Neural progenitor cell (in vitro differentiated cells): ENCODE data around the gene SOSTDC1. TPM values are rescaled to one million over a fixed set of nuclear protein-coding genes. Genes with fewer than 3 reads are reported as not detected.
"Not testable (repeated sequence)": the region's sequence is repeated elsewhere in the genome, so short reads cannot be mapped to it uniquely, and the experiment has no call there.

Source experiments
- DNase-seq: peaks from one replicate; pipeline ENCODE4 v3.0.0-alpha.2; 2016; ENCODE audit warnings: low spot score
- H2AFZ ChIP-seq: fragments of 200-600 bp; sonication (generic); replicated peaks from 2 replicates; pipeline ENCODE4 v1.6.1; 2016; ENCODE audit warnings: antibody characterized with exemption
- H3F3A ChIP-seq: fragments of 200-600 bp; sonication (generic); 2 replicates; pipeline ENCODE4 v1.6.1; 2016; ENCODE audit warnings: antibody characterized with exemption, low read depth
- H3K27ac ChIP-seq: fragments of 200-600 bp; sonication (generic); 2 replicates; pipeline ENCODE4 v1.5.1; 2016; ENCODE audit warnings: mild to moderate bottlenecking
- H3K27me3 ChIP-seq: fragments of 200-600 bp; sonication (generic); 2 replicates; pipeline ENCODE4 v1.6.1; 2016; ENCODE audit warnings: mild to moderate bottlenecking, moderate library complexity
- H3K36me3 ChIP-seq: fragments of 200-600 bp; sonication (generic); 2 replicates; pipeline ENCODE4 v1.5.1; 2016
- H3K4me1 ChIP-seq: fragments of 200-600 bp; sonication (generic); 2 replicates; pipeline ENCODE4 v1.6.1; 2016; ENCODE audit warnings: mixed run types
- H3K4me2 ChIP-seq: fragments of 200-600 bp; sonication (generic); 2 replicates; pipeline ENCODE4 v1.6.1; 2016
- H3K4me3 ChIP-seq: fragments of 200-600 bp; sonication (generic); 2 replicates; pipeline ENCODE4 v1.5.1; 2016
- H3K79me2 ChIP-seq: fragments of 200-600 bp; sonication (generic); 2 replicates; pipeline ENCODE4 v1.6.1; 2016; ENCODE audit warnings: low read depth
- H3K9ac ChIP-seq: fragments of 200-600 bp; sonication (generic); 2 replicates; pipeline ENCODE4 v1.6.1; 2016
- H3K9me3 ChIP-seq: fragments of 200-600 bp; sonication (generic); 2 replicates; pipeline ENCODE4 v1.5.1; 2016; ENCODE audit warnings: low read depth
- H4K20me1 ChIP-seq: fragments of 200-600 bp; sonication (generic); 2 replicates; pipeline ENCODE4 v1.6.1; 2016; ENCODE audit warnings: low read depth
- H3K27ac Mint-ChIP-seq: 3 replicates; pipeline ENCODE4 v1.8.0; 2021; ENCODE audit warnings: mixed read lengths
- H3K27me3 Mint-ChIP-seq: 2 replicates; pipeline ENCODE4 v1.8.0; 2022; ENCODE audit warnings: low read depth, mild to moderate bottlenecking, inconsistent platforms, moderate library complexity, mixed read lengths; ENCODE audit not compliant: insufficient read depth
- H3K36me3 Mint-ChIP-seq: 3 replicates; pipeline ENCODE4 v1.8.0; 2021; ENCODE audit warnings: mixed read lengths
- H3K4me1 Mint-ChIP-seq: 3 replicates; pipeline ENCODE4 v1.8.0; 2021; ENCODE audit warnings: mixed read lengths
- H3K4me3 Mint-ChIP-seq: 3 replicates; pipeline ENCODE4 v1.8.0; 2021; ENCODE audit warnings: mild to moderate bottlenecking, moderate library complexity, mixed read lengths
- H3K9me3 Mint-ChIP-seq: 3 replicates; pipeline ENCODE4 v1.8.0; 2020; ENCODE audit warnings: mixed read lengths
- EZH2 ChIP-seq: fragments of 200-600 bp; sonication (generic); IDR thresholded peaks from 2 replicates; pipeline ENCODE4 v1.6.1; 2017; ENCODE audit warnings: antibody characterized with exemption, mild to moderate bottlenecking, moderate library complexity
- EZH2phosphoT487 ChIP-seq: fragments of 200-600 bp; sonication (generic); IDR thresholded peaks from 2 replicates; pipeline ENCODE4 v1.6.1; 2017; ENCODE audit warnings: antibody characterized with exemption
- total RNA-seq: library from RNA; depleted of rRNA; stranded (reverse); fragments of >200 nt; gene quantifications from 2 replicates; pipeline ENCODE4 v1.2.3, GENCODE V29; 2015; ENCODE audit warnings: low replicate concordance
- TF ChIP-seq, protein P1 (sequence below): fragments of 200-600 bp; sonication (generic); IDR thresholded peaks from 2 replicates; pipeline ENCODE4 v1.5.1; 2017; ENCODE audit warnings: antibody characterized with exemption, mild to moderate bottlenecking

SOSTDC1 gene
- total RNA-seq, 1 donor from 2014 or later = 1.9 TPM

DNA sequence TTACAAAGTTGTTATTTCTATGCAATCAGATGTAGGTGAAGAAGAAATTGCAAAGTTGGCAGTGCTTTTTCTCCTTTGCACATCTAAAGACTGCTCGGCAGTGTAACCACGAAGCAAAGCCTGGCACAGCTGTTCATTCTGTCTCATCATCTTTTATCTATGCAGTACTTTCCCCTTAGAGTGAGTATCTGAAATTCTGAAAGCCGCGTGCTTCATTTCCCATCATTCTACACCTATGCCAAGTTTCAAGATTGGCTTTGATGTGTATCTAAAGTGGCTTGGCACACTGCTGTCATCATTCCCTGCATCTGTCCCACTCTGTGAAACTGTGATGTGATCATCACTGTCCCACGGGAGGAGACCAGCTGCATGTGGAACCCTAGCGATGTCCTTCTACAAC lies 15.2 kb downstream of the SOSTDC1 start:
- Mint-ChIP-seq H3K4me1 (no peaks in the 10 kb centered on the region), H3K36me3 (no peaks in the 10 kb centered on the region), H3K27ac (no peak overlapping the region), H3K9me3 (no peaks in the 10 kb centered on the region), H3K4me3 (no peak overlapping the region), H3K27me3 (no peaks in the 10 kb centered on the region)
- Histone ChIP-seq H3K9me3 (no peaks in the 10 kb centered on the region), H3K4me3 (no peak overlapping the region), H3K36me3 (no peaks in the 10 kb centered on the region), H3K27ac (no peak overlapping the region), H3K9ac (no peak overlapping the region), H3K4me2 (no peak overlapping the region), H3K4me1 (no peaks in the 10 kb centered on the region), H2AFZ (no peak overlapping the region), H4K20me1 (no peaks in the 10 kb centered on the region), H3K79me2 (no peaks in the 10 kb centered on the region), H3K27me3 (no peaks in the 10 kb centered on the region), H3F3A (no peaks in the 10 kb centered on the region)
- no peak for TF ChIP-seq EZH2phosphoT487
- TF ChIP-seq EZH2 = no peak
- TF ChIP-seq, protein P1, sequence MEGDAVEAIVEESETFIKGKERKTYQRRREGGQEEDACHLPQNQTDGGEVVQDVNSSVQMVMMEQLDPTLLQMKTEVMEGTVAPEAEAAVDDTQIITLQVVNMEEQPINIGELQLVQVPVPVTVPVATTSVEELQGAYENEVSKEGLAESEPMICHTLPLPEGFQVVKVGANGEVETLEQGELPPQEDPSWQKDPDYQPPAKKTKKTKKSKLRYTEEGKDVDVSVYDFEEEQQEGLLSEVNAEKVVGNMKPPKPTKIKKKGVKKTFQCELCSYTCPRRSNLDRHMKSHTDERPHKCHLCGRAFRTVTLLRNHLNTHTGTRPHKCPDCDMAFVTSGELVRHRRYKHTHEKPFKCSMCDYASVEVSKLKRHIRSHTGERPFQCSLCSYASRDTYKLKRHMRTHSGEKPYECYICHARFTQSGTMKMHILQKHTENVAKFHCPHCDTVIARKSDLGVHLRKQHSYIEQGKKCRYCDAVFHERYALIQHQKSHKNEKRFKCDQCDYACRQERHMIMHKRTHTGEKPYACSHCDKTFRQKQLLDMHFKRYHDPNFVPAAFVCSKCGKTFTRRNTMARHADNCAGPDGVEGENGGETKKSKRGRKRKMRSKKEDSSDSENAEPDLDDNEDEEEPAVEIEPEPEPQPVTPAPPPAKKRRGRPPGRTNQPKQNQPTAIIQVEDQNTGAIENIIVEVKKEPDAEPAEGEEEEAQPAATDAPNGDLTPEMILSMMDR = no peak
- DNase-seq = no peak

DNA sequence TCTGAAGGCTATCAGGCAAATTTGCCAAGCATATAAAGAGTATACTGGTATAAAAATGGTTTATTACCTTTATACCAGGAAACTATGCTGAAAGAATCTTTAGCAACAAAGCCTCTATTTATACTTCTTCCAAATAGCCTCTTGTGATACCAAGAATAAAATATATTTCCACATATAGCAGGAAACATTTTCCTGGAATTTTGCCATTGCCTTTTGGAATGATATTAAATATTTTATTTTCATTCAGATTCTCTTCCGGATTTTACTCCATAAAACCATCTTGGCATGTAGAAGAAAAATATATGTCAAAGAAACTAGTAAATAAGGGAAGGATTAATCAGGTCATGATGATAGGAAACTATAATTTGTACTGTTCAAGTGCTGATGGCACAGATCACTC lies 17.7 kb downstream of the SOSTDC1 start:
- Histone ChIP-seq H3K79me2 (no peaks in the 10 kb centered on the region), H3K27me3 (no peaks in the 10 kb centered on the region), H2AFZ (no peak overlapping the region), H3K9ac (no peak overlapping the region), H3F3A (no peaks in the 10 kb centered on the region), H3K4me1 (no peaks in the 10 kb centered on the region), H3K4me3 (no peak overlapping the region), H3K4me2 (no peak overlapping the region), H3K27ac (no peak overlapping the region), H3K9me3 (no peaks in the 10 kb centered on the region), H4K20me1 (no peaks in the 10 kb centered on the region), H3K36me3 (no peaks in the 10 kb centered on the region)
- H3K9me3 Mint-ChIP-seq = no peaks in the 10 kb centered on the region
- no peak for TF ChIP-seq EZH2
- no peak for TF ChIP-seq EZH2phosphoT487
- TF ChIP-seq, protein P1 = no peak
- H3K4me1 Mint-ChIP-seq = no peaks in the 10 kb centered on the region
- no peak for DNase-seq
- no peaks in the 10 kb centered on the region for H3K27me3 Mint-ChIP-seq
- no peak overlapping the region for H3K4me3 Mint-ChIP-seq
- no peak overlapping the region for H3K27ac Mint-ChIP-seq
- no peaks in the 10 kb centered on the region for H3K36me3 Mint-ChIP-seq

DNA sequence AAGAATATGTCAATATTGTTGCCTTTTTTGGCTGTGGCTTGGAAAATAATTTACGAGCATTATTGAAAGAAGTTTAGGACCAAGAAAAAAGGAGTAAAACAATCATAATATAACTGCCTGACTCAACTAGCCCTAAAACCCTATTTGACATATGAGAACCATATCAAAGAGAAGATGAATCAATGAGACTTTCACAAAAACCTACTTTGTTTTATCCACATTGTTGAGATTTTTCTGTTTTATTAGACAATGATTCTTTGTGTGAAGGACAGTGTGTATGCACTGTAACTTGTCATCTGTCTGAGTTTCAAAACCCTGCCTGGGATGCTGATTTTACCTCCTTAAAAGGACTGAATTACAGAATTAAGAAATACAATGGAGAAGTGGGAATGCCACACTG lies 19.0 kb downstream of the SOSTDC1 start:
- Histone ChIP-seq H3K4me3 (no peak overlapping the region), H3K9me3 (no peaks in the 10 kb centered on the region), H3K27me3 (no peaks in the 10 kb centered on the region), H2AFZ (peak overlapping the region; percentile 28), H3K4me1 (no peaks in the 10 kb centered on the region), H3K9ac (no peak overlapping the region), H3K36me3 (no peaks in the 10 kb centered on the region), H3F3A (no peaks in the 10 kb centered on the region), H3K79me2 (no peaks in the 10 kb centered on the region), H4K20me1 (no peaks in the 10 kb centered on the region), H3K4me2 (no peak overlapping the region), H3K27ac (no peak overlapping the region)
- H3K27ac Mint-ChIP-seq = no peak overlapping the region
- TF ChIP-seq EZH2phosphoT487 (no peak), EZH2 (no peak)
- TF ChIP-seq, protein P1 = no peak
- H3K36me3 Mint-ChIP-seq = no peaks in the 10 kb centered on the region
- H3K27me3 Mint-ChIP-seq = no peaks in the 10 kb centered on the region
- no peak for DNase-seq
- H3K4me3 Mint-ChIP-seq = no peak overlapping the region
- no peaks in the 10 kb centered on the region for H3K9me3 Mint-ChIP-seq
- H3K4me1 Mint-ChIP-seq = no peaks in the 10 kb centered on the region

DNA sequence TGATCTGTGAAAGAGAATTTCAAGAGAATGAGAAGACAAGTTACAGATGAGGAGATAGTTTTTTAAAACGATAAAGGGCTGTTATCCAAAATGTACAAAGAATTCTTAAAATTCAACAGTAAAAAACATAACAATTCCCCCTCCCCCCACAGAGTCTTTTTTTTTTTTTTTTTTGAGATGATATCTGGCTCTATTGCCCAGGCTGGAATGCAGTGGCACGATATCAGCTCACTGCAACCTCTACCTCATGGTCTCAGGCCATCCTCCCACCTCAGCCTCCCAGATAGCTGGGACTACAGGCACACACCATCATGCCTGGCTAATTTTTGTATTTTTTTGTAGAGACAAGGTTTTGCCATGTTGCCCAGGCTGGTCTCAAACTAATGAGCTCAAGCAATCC lies 21.7 kb downstream of the SOSTDC1 start:
- not testable (repeated sequence) for H3K27me3 Mint-ChIP-seq, H3K27ac ChIP-seq, H3K9me3 ChIP-seq, H3K27me3 ChIP-seq, H3K9ac ChIP-seq, H3K27ac Mint-ChIP-seq, H3K4me3 ChIP-seq, H3K4me2 ChIP-seq, H3K4me1 ChIP-seq, H3K36me3 Mint-ChIP-seq, DNase-seq, H3K9me3 Mint-ChIP-seq, H2AFZ ChIP-seq, H3K4me3 Mint-ChIP-seq, H3K36me3 ChIP-seq, H3K4me1 Mint-ChIP-seq, H4K20me1 ChIP-seq, H3F3A ChIP-seq, H3K79me2 ChIP-seq
